GM19193 (cell line): ENCODE measurements around the gene ZNF560.

Source experiments
- POLR2A ChIP-seq: IDR thresholded peaks from 4 replicates; pipeline ENCODE4 v1.6.1; 2011; ENCODE audit not compliant: insufficient read depth, insufficient read length; ENCODE audit errors: extremely low read depth

ZNF560 gene

DNA sequence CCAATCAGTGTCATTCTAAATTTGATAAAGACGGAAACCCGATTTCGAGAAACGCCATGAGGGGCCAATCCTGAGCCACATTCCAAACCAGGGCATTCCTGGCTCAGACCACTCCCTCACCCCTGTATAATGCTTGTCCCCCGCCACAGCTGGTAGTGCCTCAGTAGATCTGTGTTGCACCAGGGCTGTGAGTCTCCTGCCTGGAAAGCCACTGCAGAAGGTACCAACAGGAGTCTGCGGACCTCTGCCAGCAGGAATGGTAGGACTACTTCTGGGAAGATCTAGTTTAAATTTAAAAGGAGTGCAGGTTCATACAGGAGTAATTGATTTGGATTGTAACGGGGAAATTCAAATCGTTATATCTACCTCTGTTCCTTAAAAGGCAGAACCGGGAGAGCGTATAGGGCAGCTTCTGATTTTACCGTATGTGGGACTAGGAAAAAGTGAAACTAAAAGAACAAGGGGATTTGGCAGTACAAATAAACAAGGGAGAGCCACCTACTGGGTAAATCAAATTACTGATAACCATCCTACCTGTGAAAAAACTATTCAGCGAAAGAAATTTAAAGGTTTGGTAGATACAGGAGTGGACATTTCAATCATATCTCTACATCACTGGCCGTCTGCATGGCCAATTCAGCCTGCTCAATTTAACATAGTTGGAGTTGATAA is 42.3 kb downstream of the ZNF560 start:
- no peak for TF ChIP-seq POLR2A

DNA sequence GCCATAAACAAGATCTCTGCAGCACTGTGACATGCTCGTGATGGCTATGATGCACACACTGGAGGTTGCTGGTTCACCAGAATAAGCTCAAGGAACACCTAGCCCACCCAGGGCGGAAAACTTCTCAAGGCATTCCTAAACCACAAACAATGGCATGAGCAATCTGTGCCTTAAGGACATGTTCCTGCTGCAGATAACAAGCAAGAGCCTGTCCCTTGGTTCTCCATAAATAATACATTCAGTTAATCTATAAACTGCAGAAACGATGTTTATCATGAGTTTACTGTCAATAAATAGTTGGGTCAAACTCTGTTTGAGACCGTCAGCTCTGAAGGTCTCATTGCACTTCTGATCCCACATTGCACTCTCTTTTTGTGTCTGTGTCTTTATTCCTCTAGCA is 44.5 kb downstream of the ZNF560 start:
- no peak for TF ChIP-seq POLR2A

DNA sequence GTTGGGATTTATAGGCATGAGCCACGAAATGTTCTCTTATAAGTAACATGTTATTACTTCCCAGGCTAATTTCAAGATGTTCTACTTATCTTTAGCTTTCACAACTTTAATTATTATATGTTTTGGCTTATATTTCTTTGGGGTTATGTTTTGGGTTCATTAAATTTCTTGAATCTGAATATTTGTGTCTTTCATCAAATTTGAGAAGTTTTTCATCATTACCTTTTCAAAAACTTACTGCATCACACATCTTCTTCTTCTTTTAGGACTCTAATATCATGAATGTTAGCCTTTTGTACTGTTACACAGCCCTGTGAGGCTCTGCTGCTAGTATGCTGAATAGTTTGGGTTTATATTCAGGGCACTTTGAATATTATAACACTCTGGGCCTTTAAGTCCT is 53.4 kb downstream of the ZNF560 start:
- TF ChIP-seq POLR2A, result no peak

DNA sequence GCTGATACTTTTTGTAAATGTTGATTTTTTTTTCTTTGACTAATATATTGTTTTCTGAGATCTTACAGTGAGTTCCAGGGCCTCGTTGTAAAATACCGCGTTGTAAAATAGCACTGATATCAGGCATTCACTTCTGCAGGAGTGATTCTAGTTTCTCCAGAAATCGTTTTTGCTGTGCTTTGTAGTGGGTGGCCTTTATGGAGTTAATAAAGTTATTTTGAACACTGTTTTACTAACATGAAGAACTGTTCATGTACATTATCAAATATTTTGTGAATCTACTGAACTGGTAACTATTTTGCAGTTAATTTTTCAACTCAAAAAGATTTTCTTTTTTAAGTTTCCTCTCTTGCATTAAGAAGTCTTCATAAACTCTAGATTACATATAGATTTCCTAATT is 62.1 kb downstream of the ZNF560 start:
- no peak for TF ChIP-seq POLR2A

DNA sequence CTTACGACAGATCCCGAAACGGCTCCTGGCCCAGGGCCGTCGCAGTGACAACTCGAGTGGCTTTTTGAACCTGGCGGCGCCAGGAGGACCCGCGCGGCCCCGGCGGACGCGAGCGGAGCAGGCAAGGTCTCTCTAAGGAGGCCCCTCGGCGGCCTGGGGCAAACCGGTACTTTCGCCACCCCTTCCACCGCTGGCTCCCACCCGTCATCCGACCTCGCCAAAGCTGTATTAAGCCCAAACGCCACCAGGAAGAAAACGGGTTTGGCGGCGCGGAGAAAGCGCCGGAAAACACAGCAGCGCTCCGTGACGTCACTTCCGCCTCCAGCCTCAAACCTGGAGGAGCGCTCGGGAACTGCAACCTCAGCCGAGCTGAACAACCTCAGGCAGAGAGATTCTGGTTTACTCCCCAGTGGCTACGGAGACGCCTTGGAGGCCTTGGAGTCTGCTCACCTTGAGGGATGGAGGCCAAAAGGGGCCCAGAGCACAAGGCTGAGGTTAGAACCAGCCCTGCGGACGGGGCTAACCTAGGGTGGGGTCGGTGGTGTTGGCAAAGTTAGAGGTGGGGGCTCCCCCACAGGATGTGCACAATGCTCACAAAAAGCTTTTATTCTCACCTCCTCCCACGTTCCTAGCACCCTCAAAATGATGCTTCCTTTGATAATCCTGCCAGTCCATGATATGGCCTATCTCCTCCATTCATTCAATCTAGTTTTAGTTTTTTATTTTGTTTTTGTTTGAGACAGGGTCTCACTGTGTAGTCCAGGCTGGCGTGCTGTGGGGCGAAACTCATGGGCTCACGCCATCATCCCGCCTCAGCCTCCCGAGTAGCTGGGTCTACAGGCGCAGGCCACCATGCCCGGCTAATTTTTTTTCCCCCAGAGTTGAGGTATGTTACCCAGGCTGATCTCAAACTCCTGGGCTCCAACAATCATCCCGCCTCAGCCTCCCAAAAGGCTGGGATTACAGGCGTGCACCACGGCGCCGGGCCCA is 62.8 kb downstream of the ZNF560 start, which contains the start of gene ZNF266:
Gene ZNF266 (minus strand): TSS at position 295 of the 990 bp plus-strand sequence. CDS start 15,484 bp downstream, outside the sequence.
- TF ChIP-seq POLR2A, result peak; percentile 78

DNA sequence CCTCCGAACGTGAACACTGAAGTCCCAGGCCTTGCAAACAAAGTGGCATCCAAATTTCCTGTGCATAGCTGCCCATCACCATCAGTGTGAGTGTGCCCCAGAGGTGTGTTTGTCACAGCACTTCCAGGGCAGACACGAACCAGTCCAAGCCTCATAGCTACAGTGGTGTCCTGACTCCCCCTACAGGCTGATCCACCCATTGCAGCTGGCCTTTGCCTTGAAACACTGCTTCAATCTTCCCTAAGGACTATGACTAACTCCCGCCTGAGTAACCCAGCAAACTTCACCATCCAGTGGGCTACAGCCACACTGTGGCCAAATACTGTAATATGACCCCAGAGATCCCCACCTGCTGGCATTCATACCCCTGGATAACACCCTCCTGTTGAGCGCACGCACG is 66.9 kb downstream of the ZNF560 start:
- no peak for TF ChIP-seq POLR2A

DNA sequence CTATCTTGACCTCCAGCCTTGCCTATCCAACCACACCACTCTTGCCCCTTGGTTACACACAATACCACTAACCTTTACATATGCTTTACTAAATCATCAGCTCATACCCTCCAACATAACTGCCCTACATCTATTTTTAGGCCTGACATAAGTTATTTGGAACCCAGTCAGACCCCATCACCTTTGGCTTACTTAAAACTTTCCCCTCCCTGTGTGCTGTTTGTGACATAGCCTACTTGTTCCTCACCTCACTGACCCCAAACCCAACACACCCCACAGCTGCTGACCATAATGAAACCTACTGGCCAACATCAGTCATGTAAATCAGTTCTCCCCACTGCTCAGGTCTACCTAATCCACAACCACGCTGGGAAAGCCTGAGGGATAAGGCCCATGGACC is 68.0 kb downstream of the ZNF560 start:
- TF ChIP-seq POLR2A, result no peak

DNA sequence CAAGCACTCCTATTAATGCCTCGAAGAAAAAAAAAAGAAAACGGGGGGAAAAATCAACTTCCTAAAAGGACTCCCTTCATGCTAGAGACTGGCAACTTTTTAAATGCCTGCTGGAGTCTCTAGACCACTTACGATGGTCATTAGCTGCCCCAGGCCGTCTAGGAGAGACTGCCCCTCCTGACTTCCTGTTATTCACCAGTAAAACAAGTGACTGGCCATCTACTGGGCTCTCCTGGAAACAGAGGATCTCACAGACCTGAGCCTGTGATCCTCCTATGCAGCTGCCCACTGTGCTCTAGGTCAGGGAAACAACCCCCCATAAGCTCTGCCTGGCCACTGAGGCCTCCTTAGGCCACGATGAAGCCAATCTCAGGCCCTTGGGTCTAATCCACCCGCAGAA is 70.5 kb downstream of the ZNF560 start:
- TF ChIP-seq POLR2A, result no peak
